Mesenteric fat pad (tissue), 1 donor: Measurements from ENCODE around the gene C12orf43. TPM values are rescaled to one million over a fixed set of nuclear protein-coding genes. Genes with fewer than 3 reads are reported as not detected.

Source experiments
- total RNA-seq: library from RNA; stranded (reverse); fragmentation: NEBNext Ultra II Directional; extraction: Animal tissue kit (Norgen Biotek cat#: 25700); gene quantifications from one replicate; pipeline ENCODE4 v1.2.1, GENCODE V29; 2021
- donor health status: DM: yes; HTN: yes; CAD: no.

C12orf43 gene
- total RNA-seq, 1 donor from 2014 or later: 20.5 TPM

Other genes starting within 250 kb of the C12orf43 start
- gene SPPL3, start 112.1 kb downstream of the C12orf43 start, total RNA-seq: 43.0 TPM
- not detected for gene HNF1A, start 37.9 kb downstream of the C12orf43 start, total RNA-seq
- gene OASL, start 22.8 kb upstream of the C12orf43 start, total RNA-seq: 8.1 TPM
- gene P2RX7, start 116.4 kb upstream of the C12orf43 start, total RNA-seq: 4.7 TPM
- gene P2RX4, start 193.6 kb upstream of the C12orf43 start, total RNA-seq: 40.8 TPM